ENCODE results near the gene ANAPC4. TPM values are rescaled to one million over a fixed set of nuclear protein-coding genes. Genes with fewer than 3 reads are reported as not detected.

The ANAPC4 gene
- total and polyA plus RNA-seq, 2 of the 13 experiments (the other 11 are each of a cell fraction or from before 2014, with no cell fraction given): 14.5 to 30.2 TPM

DNA sequence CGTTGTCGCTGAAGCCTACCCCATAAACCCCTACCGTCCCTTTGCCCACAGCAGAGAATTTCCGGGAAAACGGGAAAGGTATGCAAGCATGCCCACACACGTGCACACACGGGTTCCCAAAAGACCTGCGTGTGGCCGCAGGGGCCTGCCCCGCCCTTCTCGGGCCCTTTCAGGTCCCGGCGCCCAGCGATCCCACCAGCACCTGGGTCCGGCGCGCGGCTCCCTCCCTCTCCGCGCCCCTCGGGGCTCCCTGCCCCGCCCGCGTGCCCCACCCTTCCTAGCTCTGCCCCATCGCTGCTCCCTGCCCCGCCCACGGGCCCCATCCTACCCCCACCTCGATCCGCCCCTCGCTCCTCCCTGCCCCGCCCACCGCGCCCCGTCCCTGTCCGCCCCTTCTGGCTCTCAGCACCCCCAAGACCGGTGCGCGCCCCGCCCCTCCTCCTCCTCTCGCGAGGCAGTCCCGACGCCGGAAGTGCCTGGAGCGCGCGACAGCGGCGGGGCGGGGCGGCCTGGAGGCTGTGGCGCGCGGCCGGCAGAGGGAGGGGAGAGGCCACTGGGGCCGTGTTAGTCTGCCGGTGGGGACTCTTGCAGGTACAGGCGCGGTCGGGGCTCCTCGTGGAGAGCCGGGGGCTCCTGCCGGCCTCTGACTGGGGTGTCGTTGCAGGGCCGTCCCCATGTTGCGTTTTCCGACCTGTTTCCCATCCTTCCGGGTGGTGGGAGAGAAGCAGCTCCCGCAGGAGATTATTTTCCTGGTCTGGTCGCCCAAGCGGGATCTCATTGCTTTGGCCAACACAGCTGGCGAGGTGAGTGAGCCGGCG is at the start of gene ANAPC4 (continued):
- TF ChIP-seq PRMT3 (CRISPR knock-in tag; IDR thresholded peaks at IDR 0.05; ENCODE audit: borderline replicate concordance, low read depth): no peak
- no peak for TF ChIP-seq ZBTB25 (CRISPR knock-in tag; IDR thresholded peaks at IDR 0.05)
- TF ChIP-seq HINFP (CRISPR knock-in tag; IDR thresholded peaks at IDR 0.05; ENCODE audit: low read depth): no peak
- TF ChIP-seq ZNF550 (CRISPR knock-in tag; IDR thresholded peaks at IDR 0.05; ENCODE audit: borderline replicate concordance): no peak
- peak; percentile 63; the same call in 1 of the 3 replicates for TF ChIP-seq MXI1 (IDR thresholded peaks at IDR 0.05; ENCODE audit: borderline replicate concordance, low read depth, low read length)
- TF ChIP-seq CHD4 (IDR thresholded peaks at IDR 0.05; ENCODE audit: borderline replicate concordance, low read length): no peak
- no peak; the same call in 1 of the 2 replicates for TF ChIP-seq FOSL2 (CRISPR knock-in tag; IDR thresholded peaks at IDR 0.05)
- TF ChIP-seq SUZ12 (IDR thresholded peaks at IDR 0.05; ENCODE audit: low read depth, low read length): no peak
- TF ChIP-seq, protein P1, sequence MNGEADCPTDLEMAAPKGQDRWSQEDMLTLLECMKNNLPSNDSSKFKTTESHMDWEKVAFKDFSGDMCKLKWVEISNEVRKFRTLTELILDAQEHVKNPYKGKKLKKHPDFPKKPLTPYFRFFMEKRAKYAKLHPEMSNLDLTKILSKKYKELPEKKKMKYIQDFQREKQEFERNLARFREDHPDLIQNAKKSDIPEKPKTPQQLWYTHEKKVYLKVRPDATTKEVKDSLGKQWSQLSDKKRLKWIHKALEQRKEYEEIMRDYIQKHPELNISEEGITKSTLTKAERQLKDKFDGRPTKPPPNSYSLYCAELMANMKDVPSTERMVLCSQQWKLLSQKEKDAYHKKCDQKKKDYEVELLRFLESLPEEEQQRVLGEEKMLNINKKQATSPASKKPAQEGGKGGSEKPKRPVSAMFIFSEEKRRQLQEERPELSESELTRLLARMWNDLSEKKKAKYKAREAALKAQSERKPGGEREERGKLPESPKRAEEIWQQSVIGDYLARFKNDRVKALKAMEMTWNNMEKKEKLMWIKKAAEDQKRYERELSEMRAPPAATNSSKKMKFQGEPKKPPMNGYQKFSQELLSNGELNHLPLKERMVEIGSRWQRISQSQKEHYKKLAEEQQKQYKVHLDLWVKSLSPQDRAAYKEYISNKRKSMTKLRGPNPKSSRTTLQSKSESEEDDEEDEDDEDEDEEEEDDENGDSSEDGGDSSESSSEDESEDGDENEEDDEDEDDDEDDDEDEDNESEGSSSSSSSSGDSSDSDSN (CRISPR knock-in tag; IDR thresholded peaks at IDR 0.05): peak; percentile 72
- TF ChIP-seq PPARG (CRISPR knock-in tag; conservative IDR thresholded peaks at IDR 0.05): no peak
- TF ChIP-seq, protein P2, sequence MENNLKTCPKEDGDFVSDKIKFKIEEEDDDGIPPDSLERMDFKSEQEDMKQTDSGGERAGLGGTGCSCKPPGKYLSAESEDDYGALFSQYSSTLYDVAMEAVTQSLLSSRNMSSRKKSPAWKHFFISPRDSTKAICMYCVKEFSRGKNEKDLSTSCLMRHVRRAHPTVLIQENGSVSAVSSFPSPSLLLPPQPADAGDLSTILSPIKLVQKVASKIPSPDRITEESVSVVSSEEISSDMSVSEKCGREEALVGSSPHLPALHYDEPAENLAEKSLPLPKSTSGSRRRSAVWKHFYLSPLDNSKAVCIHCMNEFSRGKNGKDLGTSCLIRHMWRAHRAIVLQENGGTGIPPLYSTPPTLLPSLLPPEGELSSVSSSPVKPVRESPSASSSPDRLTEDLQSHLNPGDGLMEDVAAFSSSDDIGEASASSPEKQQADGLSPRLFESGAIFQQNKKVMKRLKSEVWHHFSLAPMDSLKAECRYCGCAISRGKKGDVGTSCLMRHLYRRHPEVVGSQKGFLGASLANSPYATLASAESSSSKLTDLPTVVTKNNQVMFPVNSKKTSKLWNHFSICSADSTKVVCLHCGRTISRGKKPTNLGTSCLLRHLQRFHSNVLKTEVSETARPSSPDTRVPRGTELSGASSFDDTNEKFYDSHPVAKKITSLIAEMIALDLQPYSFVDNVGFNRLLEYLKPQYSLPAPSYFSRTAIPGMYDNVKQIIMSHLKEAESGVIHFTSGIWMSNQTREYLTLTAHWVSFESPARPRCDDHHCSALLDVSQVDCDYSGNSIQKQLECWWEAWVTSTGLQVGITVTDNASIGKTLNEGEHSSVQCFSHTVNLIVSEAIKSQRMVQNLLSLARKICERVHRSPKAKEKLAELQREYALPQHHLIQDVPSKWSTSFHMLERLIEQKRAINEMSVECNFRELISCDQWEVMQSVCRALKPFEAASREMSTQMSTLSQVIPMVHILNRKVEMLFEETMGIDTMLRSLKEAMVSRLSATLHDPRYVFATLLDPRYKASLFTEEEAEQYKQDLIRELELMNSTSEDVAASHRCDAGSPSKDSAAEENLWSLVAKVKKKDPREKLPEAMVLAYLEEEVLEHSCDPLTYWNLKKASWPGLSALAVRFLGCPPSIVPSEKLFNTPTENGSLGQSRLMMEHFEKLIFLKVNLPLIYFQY (CRISPR knock-in tag; IDR thresholded peaks at IDR 0.05; ENCODE audit: borderline replicate concordance): no peak
- TF ChIP-seq TBP (CRISPR knock-in tag; IDR thresholded peaks at IDR 0.05): no peak
- peak; percentile 43; the same call in 1 of the 2 replicates for TF ChIP-seq GLI4 (CRISPR knock-in tag; IDR thresholded peaks at IDR 0.05; ENCODE audit: borderline replicate concordance)
- no peak for TF ChIP-seq ZNF143 (CRISPR knock-in tag; IDR thresholded peaks at IDR 0.05)
- TF ChIP-seq ZNF331 (CRISPR knock-in tag; IDR thresholded peaks at IDR 0.05): no peak
- no peak for TF ChIP-seq ZNF703 (CRISPR knock-in tag; IDR thresholded peaks at IDR 0.05; ENCODE audit: borderline replicate concordance)
- TF ChIP-seq ZBTB7B (CRISPR knock-in tag; IDR thresholded peaks at IDR 0.05): 0 out of 2 replicates have a peak, but pooled peaks have one; percentile 46
- no peak for TF ChIP-seq RNF219 (CRISPR knock-in tag; IDR thresholded peaks at IDR 0.05)
